ENCODE measurements around the gene PCDHGA2. TPM values are rescaled to one million over a fixed set of nuclear protein-coding genes. Genes with fewer than 3 reads are reported as not detected.

PCDHGA2 gene
- total RNA-seq, 1 donor from 2014 or later: 6.1 TPM

GRCh38 chr5:141366016-141366896 is 27.7 kb downstream of the PCDHGA2 start:
- H3K4me3 ChIP-seq: no peak overlapping the region
- intact Hi-C loops (cut with DNase I): no loop called here

GRCh38 chr5:141369994-141370848 is 31.7 kb downstream of the PCDHGA2 start, which contains the start of gene PCDHGB3:
Gene PCDHGB3 (plus strand): TSS chr5:141370242. CDS start chr5:141370395, 153 bp downstream.
- no peak within 1 kb of the TSS for H3K27ac ChIP-seq
- H3K4me1 ChIP-seq: no peaks in the 10 kb centered on the region
- H3K4me3 ChIP-seq: peak within 1 kb of the TSS; percentile 7 to 9
- H3K27me3 ChIP-seq: no peaks in the 10 kb centered on the region
- peaks cover 87% of the 10 kb centered on the region for H3K9me3 ChIP-seq
- no peak for DNase-seq (ENCODE audit: extremely low spot score in 2 of 2)
- H3K36me3 ChIP-seq: peaks cover 0 to 15% of the 10 kb centered on the region in 2 donors
- intact Hi-C loops (cut with DNase I): no loop called here
- TF ChIP-seq POLR2A (IDR thresholded peaks at IDR 0.05) (no peak), POLR2AphosphoS5 (IDR thresholded peaks at IDR 0.05; ENCODE audit: insufficient read depth in 1 of 2, low read depth in 1 of 2) (no peak), CTCF (IDR thresholded peaks at IDR 0.05) (no peak)

More at GRCh38 chr5:141366016-141366896, 27.7 kb downstream of the PCDHGA2 start:
- TF ChIP-seq POLR2AphosphoS5 (IDR thresholded peaks at IDR 0.05; ENCODE audit: insufficient read depth in 1 of 2, low read depth in 1 of 2) (no peak), CTCF (IDR thresholded peaks at IDR 0.05) (no peak), POLR2A (IDR thresholded peaks at IDR 0.05) (no peak)
- Histone ChIP-seq H3K4me1 (no peaks in the 10 kb centered on the region), H3K36me3 (peaks cover 0 to 8% of the 10 kb centered on the region in 2 donors), H3K9me3 (peaks cover 74% of the 10 kb centered on the region), H3K27ac (no peak overlapping the region), H3K27me3 (no peaks in the 10 kb centered on the region)
- no peak for DNase-seq (ENCODE audit: extremely low spot score in 2 of 2)

- intact Hi-C loops (cut with DNase I): no loop called here
- no peak for TF ChIP-seq POLR2AphosphoS5 (IDR thresholded peaks at IDR 0.05; ENCODE audit: insufficient read depth in 1 of 2, low read depth in 1 of 2)
- TF ChIP-seq POLR2A (IDR thresholded peaks at IDR 0.05): no peak
- no peak for TF ChIP-seq CTCF (IDR thresholded peaks at IDR 0.05)
- no peak overlapping the region for H3K27ac ChIP-seq
- no peaks in the 10 kb centered on the region for H3K27me3 ChIP-seq
- peaks cover 83% of the 10 kb centered on the region for H3K9me3 ChIP-seq
- no peak for DNase-seq (ENCODE audit: extremely low spot score in 2 of 2)
- H3K36me3 ChIP-seq: peaks cover 0 to 15% of the 10 kb centered on the region in 2 donors
- H3K4me1 ChIP-seq: no peaks in the 10 kb centered on the region
- H3K4me3 ChIP-seq: no peak overlapping the region
These were observed 33.3 kb downstream of the PCDHGA2 start for GRCh38 chr5:141371572-141372475.

- H3K9me3 ChIP-seq: peaks cover 87% of the 10 kb centered on the region
- peak in 1 of 2 donors; percentile 15 for TF ChIP-seq POLR2AphosphoS5 (IDR thresholded peaks at IDR 0.05; ENCODE audit: insufficient read depth in 1 of 2, low read depth in 1 of 2)
- peak in 1 of 3 experiments; percentile 8 for TF ChIP-seq CTCF (IDR thresholded peaks at IDR 0.05)
- TF ChIP-seq POLR2A (IDR thresholded peaks at IDR 0.05): no peak
- intact Hi-C loops (cut with DNase I): no loop called here
- H3K4me3 ChIP-seq: peak within 1 kb of the TSS; percentile 1 to 26
- DNase-seq (ENCODE audit: extremely low spot score in 2 of 2): no peak
- no peaks in the 10 kb centered on the region for H3K27me3 ChIP-seq
- H3K4me1 ChIP-seq: no peaks in the 10 kb centered on the region
- H3K27ac ChIP-seq: no peak within 1 kb of the TSS
- H3K36me3 ChIP-seq: peaks cover 0 to 15% of the 10 kb centered on the region in 2 donors
These were observed 35.2 kb downstream of the PCDHGA2 start, which contains the start of gene PCDHGA6 for GRCh38 chr5:141373673-141374317. Gene PCDHGA6 (plus strand): TSS chr5:141373891. CDS start chr5:141374084, 193 bp downstream.
